Testis (tissue), 3 donors: ENCODE data around the gene CCDC74B. TPM values are rescaled to one million over a fixed set of nuclear protein-coding genes. Genes with fewer than 3 reads are reported as not detected.
"Not testable (repeated sequence)": the region's sequence is repeated elsewhere in the genome, so short reads cannot be mapped to it uniquely, and the experiment has no call there.

Source experiments
- DNase-seq: peaks from one replicate; pipeline ENCODE4 v3.0.0-alpha.2; 2019
- H3K27ac ChIP-seq, 2 donors: fragments of 200-600 bp; sonication (generic); one replicate each; pipeline ENCODE4 v1.5.1; 2019
- H3K27me3 ChIP-seq: fragments of 200-600 bp; sonication (generic); one replicate; pipeline ENCODE4 v1.5.1; 2019
- H3K36me3 ChIP-seq: fragments of 200-600 bp; sonication (generic); one replicate; pipeline ENCODE4 v1.5.1; 2017; ENCODE audit warnings: low read depth; ENCODE audit errors: missing control alignments
- H3K4me1 ChIP-seq: fragments of 200-600 bp; sonication (generic); one replicate; pipeline ENCODE4 v1.5.1; 2019
- H3K4me3 ChIP-seq, 2 donors: fragments of 200-600 bp; sonication (generic); one replicate each; pipeline ENCODE4 v1.5.1; 2017 to 2019
- H3K9me3 ChIP-seq: fragments of 200-600 bp; sonication (generic); one replicate; pipeline ENCODE4 v1.5.1; 2017
- POLR2A ChIP-seq: fragments of 450-650 bp; IDR thresholded peaks from one replicate; pipeline ENCODE4 v1.6.1; 2017; ENCODE audit warnings: antibody characterized with exemption, mild to moderate bottlenecking, moderate library complexity
- WGBS, 2 donors: methylation state at CpG; one replicate each; pipeline ENCODE4 v1.1.5; 2018; 5-methylcytosine and 5-hydroxymethylcytosine counted together
- intact Hi-C: fragments of 100-400 bp; cut with DNase I; formaldehyde crosslinking; loops from one replicate; pipeline ENCODE4 v1.15.1; 2023; ENCODE audit warnings: low total_unique reads
- polyA plus RNA-seq: library from polyadenylated mRNA; stranded (reverse); fragments of 350-450 nt; fragmentation: Illumina TruSeq; extraction: RNeasy Lipid Tissue Mini Kit (QIAGEN cat#74804); gene quantifications from one replicate; pipeline ENCODE4 v1.2.3, GENCODE V29; 2014; ENCODE audit warnings: low read depth, low replicate concordance; ENCODE audit not compliant: insufficient read depth
- total RNA-seq, 2 donors: library from RNA; depleted of rRNA; stranded (reverse); fragments of >200 nt; gene quantifications; one replicate each; pipeline ENCODE4 v1.2.3, GENCODE V29; 2016
- TF ChIP-seq, protein P1 (sequence below), 3 experiments: fragments of 450-650 bp in 2 of 3; fragments of 200-600 bp in 1 of 3; sonication (generic) in 1 of 3; IDR thresholded peaks; one replicate each; pipeline ENCODE4 v1.5.1; 2016 to 2019; ENCODE audit warnings: antibody characterized with exemption in 3 of 3, mild to moderate bottlenecking in 2 of 3, moderate library complexity in 1 of 3

Gene CCDC74B
- total and polyA plus RNA-seq, 3 donors from 2014 or later, result 72.6 to 140 (median 117) TPM

DNA sequence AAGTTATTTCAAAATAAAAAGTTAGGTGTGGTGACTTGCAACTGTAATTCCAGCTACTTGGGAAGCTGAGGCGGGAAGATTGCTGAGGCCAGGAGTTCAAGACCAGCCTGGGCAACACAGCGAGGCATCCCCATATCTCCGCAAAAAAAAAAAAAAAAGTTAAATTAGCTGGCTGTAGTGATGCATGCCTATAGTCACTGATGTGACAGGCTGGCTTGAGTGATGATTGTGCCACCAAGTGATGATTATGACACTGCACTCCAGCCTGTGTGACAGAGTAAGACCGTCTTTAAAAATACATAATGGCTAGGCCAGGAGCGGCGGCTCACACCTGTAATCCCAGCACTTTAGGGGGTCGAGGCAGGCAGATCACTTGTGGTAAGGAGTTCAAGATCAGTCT lies 25.0 kb upstream of the CCDC74B start:
- Histone ChIP-seq H3K27ac (no peak overlapping the region), H3K4me3 (no peak overlapping the region), H3K4me1 (no peaks in the 10 kb centered on the region), H3K27me3 (no peaks in the 10 kb centered on the region), H3K9me3 (no peaks in the 10 kb centered on the region), H3K36me3 (no peaks in the 10 kb centered on the region)
- intact Hi-C loops, result no loop called here
- 90 to 95% methylated on average over 7 of the region's 7 CpGs for WGBS, 2 donors
- DNase-seq, result no peak
- TF ChIP-seq, protein P1, sequence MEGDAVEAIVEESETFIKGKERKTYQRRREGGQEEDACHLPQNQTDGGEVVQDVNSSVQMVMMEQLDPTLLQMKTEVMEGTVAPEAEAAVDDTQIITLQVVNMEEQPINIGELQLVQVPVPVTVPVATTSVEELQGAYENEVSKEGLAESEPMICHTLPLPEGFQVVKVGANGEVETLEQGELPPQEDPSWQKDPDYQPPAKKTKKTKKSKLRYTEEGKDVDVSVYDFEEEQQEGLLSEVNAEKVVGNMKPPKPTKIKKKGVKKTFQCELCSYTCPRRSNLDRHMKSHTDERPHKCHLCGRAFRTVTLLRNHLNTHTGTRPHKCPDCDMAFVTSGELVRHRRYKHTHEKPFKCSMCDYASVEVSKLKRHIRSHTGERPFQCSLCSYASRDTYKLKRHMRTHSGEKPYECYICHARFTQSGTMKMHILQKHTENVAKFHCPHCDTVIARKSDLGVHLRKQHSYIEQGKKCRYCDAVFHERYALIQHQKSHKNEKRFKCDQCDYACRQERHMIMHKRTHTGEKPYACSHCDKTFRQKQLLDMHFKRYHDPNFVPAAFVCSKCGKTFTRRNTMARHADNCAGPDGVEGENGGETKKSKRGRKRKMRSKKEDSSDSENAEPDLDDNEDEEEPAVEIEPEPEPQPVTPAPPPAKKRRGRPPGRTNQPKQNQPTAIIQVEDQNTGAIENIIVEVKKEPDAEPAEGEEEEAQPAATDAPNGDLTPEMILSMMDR (IDR thresholded peaks at IDR 0.05), result no peak
- no peak for TF ChIP-seq POLR2A

DNA sequence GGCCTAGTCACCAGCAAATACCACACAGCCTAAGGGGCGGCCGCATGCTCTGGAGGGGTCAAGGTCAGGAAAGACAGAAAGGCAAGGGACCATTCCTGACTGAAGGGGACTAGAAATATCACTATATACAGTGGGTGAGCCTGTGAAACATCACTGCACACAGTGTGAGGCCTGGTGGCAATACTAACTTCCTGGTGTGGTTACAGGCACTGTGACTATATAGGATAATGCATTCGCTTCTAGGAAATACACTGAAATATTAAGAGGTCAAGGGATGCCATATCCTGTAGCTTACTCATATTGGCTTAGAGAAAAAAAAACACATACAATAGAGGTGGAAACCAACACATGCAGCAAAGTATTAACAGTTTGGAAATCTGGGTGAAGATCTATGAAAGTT lies 24.3 kb upstream of the CCDC74B start:
- DNase-seq, H3K4me1 ChIP-seq, intact Hi-C loops, H3K4me3 ChIP-seq, H3K27ac ChIP-seq, H3K36me3 ChIP-seq, H3K9me3 ChIP-seq, H3K27me3 ChIP-seq: not testable (repeated sequence)
- 92 to 96% methylated on average over 3 of the region's 3 CpGs for WGBS, 2 donors

DNA sequence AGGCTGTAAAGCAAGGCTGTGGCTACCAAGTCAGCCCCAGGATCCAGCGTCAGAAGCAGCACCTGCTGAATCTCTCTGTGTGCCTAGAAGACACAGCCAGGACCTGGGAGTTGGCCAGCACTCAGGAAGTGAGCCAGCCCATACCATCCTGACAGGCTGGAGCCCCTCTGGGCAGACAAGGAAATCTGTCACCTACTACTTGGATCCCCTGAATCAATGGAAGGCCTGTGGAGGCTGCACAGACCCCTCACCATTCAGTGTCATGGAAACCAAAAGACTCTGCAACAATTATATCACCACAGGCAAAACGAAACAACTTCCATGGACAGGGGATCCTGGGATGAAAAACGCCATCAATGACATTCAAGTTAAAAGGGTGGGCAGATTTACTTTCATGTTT lies 21.7 kb upstream of the CCDC74B start:
- DNase-seq, H3K4me1 ChIP-seq, H3K4me3 ChIP-seq, H3K9me3 ChIP-seq, H3K27ac ChIP-seq, H3K27me3 ChIP-seq, H3K36me3 ChIP-seq, intact Hi-C loops: not testable (repeated sequence)
- 73 to 93% methylated on average over 3 of the region's 3 CpGs for WGBS, 2 donors

DNA sequence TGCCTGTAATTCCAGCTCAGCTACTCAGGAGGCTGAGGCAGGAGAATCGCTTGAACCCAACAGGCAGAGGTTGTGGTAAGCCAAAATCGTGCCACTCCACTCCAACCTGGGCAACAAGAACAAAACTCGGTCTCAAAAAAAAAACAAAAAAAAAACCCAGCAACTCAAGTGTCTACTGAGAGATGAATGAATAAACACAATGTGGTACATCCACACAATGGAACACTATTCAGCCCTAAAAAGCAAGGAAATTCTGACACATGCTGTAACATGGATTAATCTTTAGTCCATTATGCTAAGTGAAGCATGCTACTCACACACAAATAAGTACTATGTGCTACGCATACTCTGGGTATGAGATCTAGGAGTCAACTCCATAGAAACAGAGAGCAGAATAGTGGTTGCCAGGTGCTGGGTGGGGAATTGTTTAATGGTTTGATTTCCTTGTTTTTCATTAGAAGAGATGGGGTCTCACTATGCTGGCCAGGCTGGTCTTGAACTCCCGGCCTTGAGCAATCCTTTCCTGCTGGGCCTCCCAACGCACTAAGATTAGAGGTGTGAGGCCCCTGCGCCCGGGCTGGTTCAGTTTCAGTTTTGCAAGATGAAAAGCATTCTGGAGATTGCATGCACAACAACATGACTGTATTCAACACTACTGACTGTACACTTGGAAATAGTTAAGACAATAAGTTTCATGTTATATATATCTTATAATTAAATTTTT lies 20.5 kb upstream of the CCDC74B start:
- Histone ChIP-seq H3K4me1 (no peaks in the 10 kb centered on the region), H3K9me3 (no peaks in the 10 kb centered on the region), H3K27me3 (no peaks in the 10 kb centered on the region), H3K27ac (no peak overlapping the region), H3K4me3 (no peak overlapping the region), H3K36me3 (no peaks in the 10 kb centered on the region)
- TF ChIP-seq POLR2A, result no peak
- TF ChIP-seq, protein P1 (IDR thresholded peaks at IDR 0.05), result no peak
- 93 to 96% methylated on average over 8 of the region's 8 CpGs for WGBS, 2 donors
- intact Hi-C loops, result no loop called here
- DNase-seq, result no peak

DNA sequence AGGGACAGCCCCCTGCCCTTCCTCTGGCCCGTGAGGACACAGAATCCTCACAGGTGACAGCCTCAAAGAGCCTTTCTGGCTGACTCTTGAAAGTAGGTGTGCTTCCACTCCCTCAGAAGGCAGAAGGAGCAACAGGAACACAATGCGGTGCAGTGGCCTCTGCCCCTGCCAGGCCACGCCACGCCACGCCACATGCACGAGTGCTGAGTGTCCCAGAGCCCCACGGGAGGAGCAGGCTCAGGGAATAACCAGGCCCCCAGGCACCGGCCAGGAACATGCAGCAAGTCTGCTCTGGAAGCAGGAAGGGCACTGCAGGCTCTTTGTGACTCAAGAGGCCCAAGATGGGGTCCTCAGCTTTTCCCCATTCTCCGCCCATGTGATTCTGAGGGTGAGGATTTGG lies 18.1 kb upstream of the CCDC74B start:
- no peak overlapping the region for H3K27ac ChIP-seq

DNA sequence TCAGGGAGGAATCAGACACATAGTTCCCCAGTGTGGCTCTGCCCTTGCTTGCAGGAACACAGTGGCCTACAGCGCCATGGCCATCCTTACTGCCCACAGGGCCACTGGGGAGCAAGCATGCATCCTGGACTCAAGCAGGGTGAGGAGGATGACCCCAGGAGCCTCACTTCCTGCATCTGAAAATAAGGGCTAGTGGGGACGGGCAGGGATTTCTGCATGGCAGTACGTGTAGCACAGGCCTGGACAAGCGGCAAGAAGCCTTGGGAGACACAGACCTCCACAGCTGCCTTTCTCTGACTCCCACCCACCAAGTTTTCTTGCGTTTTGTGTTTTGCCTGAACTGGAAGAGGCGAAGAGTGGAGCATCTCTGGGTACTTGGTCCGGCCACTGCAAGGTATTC lies 17.6 kb upstream of the CCDC74B start:
- H3K9me3 ChIP-seq, intact Hi-C loops, H3K4me3 ChIP-seq, H3K4me1 ChIP-seq, H3K36me3 ChIP-seq, DNase-seq, H3K27ac ChIP-seq, H3K27me3 ChIP-seq: not testable (repeated sequence)
- WGBS, 2 donors, result 86 to 96% methylated on average over 6 to 7 of the region's 7 CpGs

More for the DNA sequence above, 18.1 kb upstream of the CCDC74B start:
- no peak for DNase-seq
- WGBS, 2 donors, result 91 to 95% methylated on average over 6 to 9 of the region's 9 CpGs
- H3K27me3 ChIP-seq, result no peaks in the 10 kb centered on the region
- no peaks in the 10 kb centered on the region for H3K4me1 ChIP-seq
- H3K4me3 ChIP-seq, result no peak overlapping the region
- H3K36me3 ChIP-seq, result no peaks in the 10 kb centered on the region
- intact Hi-C loops, result no loop called here
- TF ChIP-seq, protein P1 (IDR thresholded peaks at IDR 0.05), result no peak
- no peak for TF ChIP-seq POLR2A
- H3K9me3 ChIP-seq, result no peaks in the 10 kb centered on the region

DNA sequence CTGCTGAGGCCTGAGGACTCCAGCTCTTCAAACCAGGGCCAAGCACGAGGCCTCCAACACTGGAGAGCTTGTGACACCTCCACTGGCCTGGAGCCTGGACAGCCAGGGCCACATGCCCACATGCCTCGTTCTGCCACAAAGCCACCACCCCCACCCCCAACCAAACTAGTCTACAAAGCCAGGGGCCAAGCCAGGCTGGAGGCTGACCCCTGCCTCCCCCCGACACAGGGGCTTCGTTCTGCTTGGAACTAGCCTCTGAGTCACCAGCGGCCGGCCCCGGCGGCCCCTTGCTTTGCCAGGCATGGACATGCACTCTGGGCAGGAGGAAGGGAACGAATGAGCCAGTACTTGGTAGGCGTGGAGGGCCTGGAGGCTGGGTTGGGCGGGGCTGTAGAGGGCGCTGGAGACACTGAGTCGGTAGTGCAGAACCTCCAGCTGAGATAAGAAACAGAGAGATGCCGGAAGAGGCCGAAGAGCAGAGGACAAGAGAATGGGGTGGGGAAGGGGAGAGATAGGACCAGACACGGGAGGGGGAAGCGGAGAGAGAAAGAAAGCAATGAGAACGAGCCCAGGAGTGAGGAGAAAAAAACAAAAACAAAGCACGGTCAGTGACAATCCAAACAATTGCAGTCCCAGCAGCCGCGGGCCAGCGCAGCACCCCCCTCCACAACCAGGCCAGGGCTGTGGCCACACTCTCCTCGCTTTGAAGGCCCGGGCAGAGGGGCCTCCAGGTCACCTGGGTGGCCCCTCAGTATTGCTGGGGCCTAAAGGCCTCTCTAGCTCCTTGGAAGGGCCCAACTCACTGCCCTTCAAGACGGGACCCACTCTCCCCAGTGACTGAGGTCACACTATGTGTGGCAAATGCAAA lies 16.2 kb upstream of the CCDC74B start:
- H3K27me3 ChIP-seq, H3K4me1 ChIP-seq, H3K4me3 ChIP-seq, H3K36me3 ChIP-seq, intact Hi-C loops, H3K27ac ChIP-seq, H3K9me3 ChIP-seq, DNase-seq: not testable (repeated sequence)
- WGBS, 2 donors, result 87 to 88% methylated on average over 22 to 25 of the region's 25 CpGs
